GM23338 (cell line): Measurements from ENCODE around the gene CNP. TPM values are rescaled to one million over a fixed set of nuclear protein-coding genes. Genes with fewer than 3 reads are reported as not detected.

Source experiments
- ATAC-seq: fragments of 200-7000 bp; cut with Tn5 transposase; 3 replicates; pipeline ENCODE4 v1.9.1; 2020
- DNase-seq: peaks from one replicate; pipeline ENCODE4 v3.0.0-alpha.2; 2015; ENCODE audit warnings: low spot score
- H2AFZ ChIP-seq: fragments of 200-600 bp; sonication (generic); 2 replicates; pipeline ENCODE4 v1.8.0; 2016; ENCODE audit warnings: antibody characterized with exemption, mild to moderate bottlenecking, moderate library complexity
- H3F3A ChIP-seq: fragments of 200-600 bp; sonication (generic); replicated peaks from 2 replicates; pipeline ENCODE4 v1.8.0; 2017; ENCODE audit warnings: antibody characterized with exemption, mixed run types, low read depth
- H3K27ac ChIP-seq: fragments of 200-600 bp; sonication (generic); 2 replicates; pipeline ENCODE4 v1.6.1; 2016; ENCODE audit warnings: low read depth
- H3K27me3 ChIP-seq: fragments of 200-600 bp; sonication (generic); 2 replicates; pipeline ENCODE4 v1.8.0; 2016; ENCODE audit warnings: mild to moderate bottlenecking, mixed run types, moderate library complexity; ENCODE audit not compliant: insufficient read depth
- H3K36me3 ChIP-seq: fragments of 200-600 bp; sonication (generic); 2 replicates; pipeline ENCODE4 v1.8.0; 2016; ENCODE audit warnings: mild to moderate bottlenecking; ENCODE audit not compliant: insufficient read depth
- H3K4me1 ChIP-seq: fragments of 200-600 bp; sonication (generic); 2 replicates; pipeline ENCODE4 v1.8.0; 2016; ENCODE audit warnings: mild to moderate bottlenecking, moderate library complexity; ENCODE audit not compliant: insufficient read depth
- H3K4me2 ChIP-seq: fragments of 200-600 bp; sonication (generic); 2 replicates; pipeline ENCODE4 v1.7.1; 2017; ENCODE audit warnings: mixed run types
- H3K4me3 ChIP-seq: fragments of 200-600 bp; sonication (generic); 2 replicates; pipeline ENCODE4 v1.6.1; 2016; ENCODE audit warnings: mixed run types
- H3K79me2 ChIP-seq: fragments of 200-600 bp; sonication (generic); replicated peaks from 2 replicates; pipeline ENCODE4 v1.8.0; 2017; ENCODE audit warnings: mild to moderate bottlenecking; ENCODE audit not compliant: insufficient read depth
- H3K9me2 ChIP-seq: fragments of 200-600 bp; sonication (generic); 2 replicates; pipeline ENCODE4 v1.8.0; 2017; ENCODE audit not compliant: insufficient read depth
- H4K20me1 ChIP-seq: fragments of 200-600 bp; sonication (generic); replicated peaks from 2 replicates; pipeline ENCODE4 v1.8.0; 2017; ENCODE audit warnings: mild to moderate bottlenecking; ENCODE audit not compliant: insufficient read depth
- H3K27ac Mint-ChIP-seq: 2 replicates; pipeline ENCODE4 v1.8.0; 2020; ENCODE audit warnings: inconsistent platforms, mild to moderate bottlenecking, moderate library complexity, mixed read lengths
- H3K27me3 Mint-ChIP-seq: 3 replicates; pipeline ENCODE4 v1.8.0; 2022; ENCODE audit warnings: low read depth, mild to moderate bottlenecking, moderate library complexity, mixed read lengths, inconsistent platforms; ENCODE audit not compliant: insufficient read depth, poor library complexity
- H3K36me3 Mint-ChIP-seq: 3 replicates; pipeline ENCODE4 v1.8.0; 2021; ENCODE audit warnings: low read depth, mild to moderate bottlenecking, inconsistent platforms, moderate library complexity, mixed read lengths
- H3K4me1 Mint-ChIP-seq: 3 replicates; pipeline ENCODE4 v1.8.0; 2020; ENCODE audit warnings: mild to moderate bottlenecking, inconsistent platforms, mixed read lengths
- H3K4me3 Mint-ChIP-seq: 3 replicates; pipeline ENCODE4 v1.8.0; 2021; ENCODE audit warnings: moderate library complexity, mild to moderate bottlenecking, inconsistent platforms, mixed read lengths
- H3K9me3 Mint-ChIP-seq: 3 replicates; pipeline ENCODE4 v1.8.0; 2020; ENCODE audit warnings: moderate library complexity, mild to moderate bottlenecking, inconsistent platforms, mixed read lengths
- CREB1 ChIP-seq: fragments of 250-450 bp; sonication (Bioruptor Pico); IDR thresholded peaks from 2 replicates; pipeline ENCODE4 v1.5.0; 2020; ENCODE audit warnings: low read depth, mild to moderate bottlenecking, moderate library complexity
- CTCF ChIP-seq, 2 experiments: fragments of 200-600 bp in 1 of 2; sonication (generic) in 1 of 2; conservative IDR thresholded peaks; 2 replicates each; pipeline versions ENCODE4 v1.5.1 to v1.6.1; 2016 to 2017; ENCODE audit warnings: antibody characterized with exemption in 2 of 2, low read depth in 2 of 2, mild to moderate bottlenecking in 2 of 2, moderate library complexity in 1 of 2
- EZH2phosphoT487 ChIP-seq: fragments of 200-600 bp; sonication (generic); IDR thresholded peaks from one replicate; pipeline ENCODE4 v1.8.1; 2018; ENCODE audit warnings: antibody characterized with exemption; ENCODE audit not compliant: unreplicated experiment
- JUNB ChIP-seq: IDR thresholded peaks from one replicate; pipeline ENCODE4 v1.6.1; 2016; ENCODE audit warnings: antibody characterized with exemption; ENCODE audit not compliant: unreplicated experiment
- NANOG ChIP-seq: IDR thresholded peaks from 2 replicates; pipeline ENCODE4 v1.6.1; 2016; ENCODE audit warnings: antibody characterized with exemption, borderline replicate concordance
- POLR2AphosphoS5 ChIP-seq: IDR thresholded peaks from 2 replicates; pipeline ENCODE4 v1.6.1; 2016; ENCODE audit warnings: antibody characterized with exemption, low read depth
- REST ChIP-seq: IDR thresholded peaks from one replicate; pipeline ENCODE4 v1.6.1; 2018; ENCODE audit warnings: antibody characterized with exemption; ENCODE audit not compliant: unreplicated experiment
- STAT1 ChIP-seq: IDR thresholded peaks from one replicate; pipeline ENCODE4 v1.6.1; 2016; ENCODE audit warnings: antibody characterized with exemption; ENCODE audit not compliant: unreplicated experiment
- ZNF114 ChIP-seq: fragments of 250-450 bp; sonication (Bioruptor Pico); IDR thresholded peaks from 2 replicates; pipeline ENCODE4 v1.5.0; 2020; ENCODE audit warnings: mild to moderate bottlenecking, moderate library complexity
- polyA plus RNA-seq: library from polyadenylated mRNA; unstranded; fragments of >200 nt; fragmentation: Nextera tagmentation; extraction: Ambion mirVana; gene quantifications from 2 replicates; pipeline ENCODE4 v1.2.1, GENCODE V29; 2016
- total RNA-seq: library from RNA; depleted of rRNA; stranded (reverse); fragments of >200 nt; shearing (Covaris generic); gene quantifications from 2 replicates; pipeline ENCODE4 v1.2.3, GENCODE V29; 2014

The CNP gene
- total and polyA plus RNA-seq, 2 experiments from 2014 or later = 30.8 to 47.8 TPM

- TF ChIP-seq POLR2AphosphoS5 (no peak), ZNF114 (CRISPR knock-in tag) (no peak), NANOG (no peak), CREB1 (no peak), REST (no peak), JUNB (no peak), STAT1 (no peak), EZH2phosphoT487 (no peak)
Observed at GRCh38 chr17:41992576-41992975, 26.0 kb downstream of the CNP start (continued).

- Histone ChIP-seq H3K27me3 (no peaks in the 10 kb centered on the region), H3K4me1 (no peaks in the 10 kb centered on the region), H3K27ac (no peak overlapping the region), H3F3A (peaks cover 35% of the 10 kb centered on the region), H4K20me1 (peaks cover 30% of the 10 kb centered on the region), H3K9me2 (no peaks in the 10 kb centered on the region), H3K36me3 (peaks cover 73% of the 10 kb centered on the region), H3K4me2 (no peak overlapping the region), H2AFZ (no peak overlapping the region), H3K4me3 (no peak overlapping the region), H3K79me2 (peaks cover 24% of the 10 kb centered on the region)
- no peak for ATAC-seq
- Mint-ChIP-seq H3K27me3 (no peaks in the 10 kb centered on the region), H3K4me3 (no peak overlapping the region), H3K36me3 (peaks cover 89% of the 10 kb centered on the region), H3K9me3 (no peaks in the 10 kb centered on the region), H3K4me1 (no peaks in the 10 kb centered on the region), H3K27ac (no peak overlapping the region)
- no peak for TF ChIP-seq NANOG
- DNase-seq = no peak
Observed at GRCh38 chr17:41996855-41997164, 30.2 kb downstream of the CNP start.

GRCh38 chr17:41998497-41998896 is 31.9 kb downstream of the CNP start:
- H3K79me2 ChIP-seq = peaks cover 41% of the 10 kb centered on the region
- ATAC-seq (no peak), DNase-seq (no peak)
- no peak overlapping the region for H3K4me3 ChIP-seq
- no peak overlapping the region for H3K27ac ChIP-seq
- H3K27me3 ChIP-seq = no peaks in the 10 kb centered on the region
- H3K27me3 Mint-ChIP-seq = no peaks in the 10 kb centered on the region
- H3K27ac Mint-ChIP-seq = no peak overlapping the region
- H3K4me1 Mint-ChIP-seq = no peaks in the 10 kb centered on the region
- H3K36me3 Mint-ChIP-seq = peaks cover 87% of the 10 kb centered on the region
- no peak overlapping the region for H2AFZ ChIP-seq
- TF ChIP-seq JUNB (no peak), POLR2AphosphoS5 (no peak), CTCF (conservative IDR thresholded peaks at IDR 0.05; ENCODE audit: low read depth in 2 of 2) (no peak), NANOG (no peak)
- no peak overlapping the region for H3K4me3 Mint-ChIP-seq
- H3K9me2 ChIP-seq = no peaks in the 10 kb centered on the region
- H4K20me1 ChIP-seq = peaks cover 44% of the 10 kb centered on the region
- no peaks in the 10 kb centered on the region for H3K4me1 ChIP-seq
- peaks cover 70% of the 10 kb centered on the region for H3K36me3 ChIP-seq
- H3K4me2 ChIP-seq = no peak overlapping the region
- H3F3A ChIP-seq = peaks cover 28% of the 10 kb centered on the region
- H3K9me3 Mint-ChIP-seq = no peaks in the 10 kb centered on the region
